BJ (cell line): Measurements from ENCODE around the gene CDC25A. TPM values are rescaled to one million over a fixed set of nuclear protein-coding genes. Genes with fewer than 3 reads are reported as not detected.

Experiments
- CTCF ChIA-PET: fragments of 350-600 bp; formaldehyde crosslinking; extraction: SDS; loops from one replicate; lab custom pipeline; 2021; ENCODE audit warnings: antibody characterized with exemption, inconsistent platforms; lab: Yijun Ruan, JAX
- POLR2A ChIA-PET: fragments of 300-600 bp; sonication (Branson Sonifier 250); formaldehyde crosslinking; extraction: SDS; loops from one replicate; lab custom pipeline; 2021; ENCODE audit warnings: antibody characterized with exemption; lab: Charles Lee
- DNase-seq: peaks from one replicate; pipeline ENCODE4 v3.0.0-alpha.2; 2011; ENCODE audit warnings: low read depth
- H3K27me3 ChIP-seq: 2 replicates; pipeline ENCODE4 v1.6.0; 2011; ENCODE audit warnings: low read length; ENCODE audit not compliant: control insufficient read depth, insufficient read depth
- H3K36me3 ChIP-seq: 2 replicates; pipeline ENCODE4 v1.5.1; 2011; ENCODE audit warnings: low read length; ENCODE audit not compliant: control insufficient read depth, insufficient read depth
- H3K4me3 ChIP-seq: 2 replicates; pipeline ENCODE4 v1.5.1; 2011; ENCODE audit warnings: low read depth, mild to moderate bottlenecking, control low read depth, low read length
- CTCF ChIP-seq: IDR thresholded peaks from 2 replicates; pipeline ENCODE4 v1.5.1; 2011; ENCODE audit warnings: low read depth, mild to moderate bottlenecking, control low read depth, inconsistent platforms, low read length, moderate library complexity; ENCODE audit not compliant: insufficient read depth
- polyA plus RNA-seq: library from polyadenylated mRNA; depleted of rRNA; stranded (reverse); fragments of >200 nt; gene quantifications from 2 replicates; pipeline ENCODE4 v1.2.3, GENCODE V29; 2011

The CDC25A gene
- polyA plus RNA-seq, 1 experiment, result 1.9 TPM

GRCh38 chr3:48218537-48218936 lies 30.3 kb upstream of the CDC25A start:
- DNase-seq, result no peak
- no peak for TF ChIP-seq CTCF

GRCh38 chr3:48217449-48217848 lies 29.2 kb upstream of the CDC25A start:
- H3K36me3 ChIP-seq, result no peaks in the 10 kb centered on the region
- DNase-seq, result no peak
- no peak overlapping the region for H3K4me3 ChIP-seq
- ChIA-PET POLR2A (no interaction called here), CTCF (no interaction called here)
- no peak for TF ChIP-seq CTCF
- peaks cover 11% of the 10 kb centered on the region for H3K27me3 ChIP-seq

More at GRCh38 chr3:48218537-48218936, 30.3 kb upstream of the CDC25A start:
- CTCF ChIA-PET, result no interaction called here
- Histone ChIP-seq H3K27me3 (peaks cover 11% of the 10 kb centered on the region), H3K36me3 (no peaks in the 10 kb centered on the region), H3K4me3 (no peak overlapping the region)
- POLR2A ChIA-PET, result no interaction called here

- no peaks in the 10 kb centered on the region for H3K36me3 ChIP-seq
- no peak overlapping the region for H3K4me3 ChIP-seq
- CTCF ChIA-PET, result interaction anchor here (1.2 to 1.3 kb wide), 2 partner anchors 16 to 220 kb away, joined by 3 read pairs; no protein-coding TSS in a partner anchor
- peaks cover 11% of the 10 kb centered on the region for H3K27me3 ChIP-seq
- POLR2A ChIA-PET, result no interaction called here
- no peak for DNase-seq
- no peak for TF ChIP-seq CTCF
These were observed 27.7 kb upstream of the CDC25A start for GRCh38 chr3:48215876-48216275.

- H3K27me3 ChIP-seq, result peaks cover 11% of the 10 kb centered on the region
- no peak overlapping the region for H3K4me3 ChIP-seq
- ChIA-PET CTCF (interaction anchor here (1.3 kb wide), 1 partner anchor 16 kb away, joined by 3 read pairs; no protein-coding TSS in a partner anchor), POLR2A (no interaction called here)
- TF ChIP-seq CTCF, result no peak
- DNase-seq, result no peak
- no peaks in the 10 kb centered on the region for H3K36me3 ChIP-seq
These were observed 27.2 kb upstream of the CDC25A start for GRCh38 chr3:48215466-48215865.

- TF ChIP-seq CTCF, result no peak
- H3K4me3 ChIP-seq, result no peak overlapping the region
- no peaks in the 10 kb centered on the region for H3K36me3 ChIP-seq
- ChIA-PET POLR2A (no interaction called here), CTCF (no interaction called here)
- DNase-seq, result no peak
- peaks cover 11% of the 10 kb centered on the region for H3K27me3 ChIP-seq
These were observed 26.8 kb upstream of the CDC25A start for GRCh38 chr3:48215019-48215418.
